OCI-LY7 (cell line): Measurements from ENCODE around the gene DNAJC11. TPM values are rescaled to one million over a fixed set of nuclear protein-coding genes. Genes with fewer than 3 reads are reported as not detected.

ENCODE experiments used
- BruUV-seq: library from RNA; stranded (reverse); fragments of 400-500 nt; replicated peaks from 2 replicates; lab custom pipeline; 2021; lab: Mats Ljungman, UMichigan
- CTCF ChIA-PET: fragments of 300-600 bp; sonication (Branson Sonifier 250); formaldehyde crosslinking; loops from one replicate; lab custom pipeline; 2022; ENCODE audit warnings: antibody characterized with exemption; ENCODE audit not compliant: unreplicated experiment; lab: Charles Lee
- POLR2A ChIA-PET: fragments of 300-600 bp; sonication (Branson Sonifier 250); formaldehyde crosslinking; loops from one replicate; lab custom pipeline; 2022; ENCODE audit warnings: antibody characterized with exemption; lab: Charles Lee
- DNase-seq: peaks from one replicate; pipeline ENCODE4 v3.0.0-alpha.2; 2015; ENCODE audit warnings: low spot score
- H2AFZ ChIP-seq: fragments of 200-600 bp; sonication (generic), shearing (Covaris generic); 2 replicates; pipeline ENCODE4 v1.6.1; 2014; ENCODE audit warnings: mild to moderate bottlenecking, antibody characterized with exemption, low read length, moderate library complexity
- H3K27ac ChIP-seq: fragments of 200-600 bp; sonication (generic); 2 replicates; pipeline ENCODE4 v1.5.1; 2014; ENCODE audit warnings: mixed run types, low read depth, mild to moderate bottlenecking, moderate library complexity, low read length, inconsistent platforms; ENCODE audit not compliant: poor library complexity, severe bottlenecking
- H3K36me3 ChIP-seq: fragments of 200-600 bp; sonication (generic); 2 replicates; pipeline ENCODE4 v1.6.1; 2014; ENCODE audit warnings: mild to moderate bottlenecking, antibody characterized with exemption, low read length, moderate library complexity, mixed read lengths; ENCODE audit not compliant: insufficient read depth
- H3K4me1 ChIP-seq: fragments of 200-600 bp; sonication (generic); 2 replicates; pipeline ENCODE4 v1.5.1; 2014; ENCODE audit warnings: mild to moderate bottlenecking, low read length; ENCODE audit not compliant: insufficient read depth, poor library complexity, severe bottlenecking
- H3K4me2 ChIP-seq: fragments of 200-600 bp; sonication (generic); 2 replicates; pipeline ENCODE4 v1.6.1; 2014; ENCODE audit warnings: mild to moderate bottlenecking, low read length
- H3K4me3 ChIP-seq: fragments of 200-600 bp; sonication (generic); 2 replicates; pipeline ENCODE4 v1.5.1; 2014; ENCODE audit warnings: mild to moderate bottlenecking, low read depth, low read length; ENCODE audit not compliant: poor library complexity, severe bottlenecking
- H3K79me2 ChIP-seq: fragments of 200-600 bp; sonication (generic); 2 replicates; pipeline ENCODE4 v1.6.1; 2016; ENCODE audit warnings: low read depth, mild to moderate bottlenecking, low read length, moderate library complexity, mixed read lengths; ENCODE audit not compliant: insufficient read depth
- H3K9me2 ChIP-seq: fragments of 200-600 bp; sonication (generic); 2 replicates; pipeline ENCODE4 v1.6.1; 2016; ENCODE audit warnings: mild to moderate bottlenecking, low read length, mixed read lengths; ENCODE audit not compliant: insufficient read depth
- H3K9me3 ChIP-seq: fragments of 200-600 bp; sonication (generic); 2 replicates; pipeline ENCODE4 v1.6.1; 2014; ENCODE audit warnings: mild to moderate bottlenecking, mixed run types, low read length, mixed read lengths
- H4K20me1 ChIP-seq: fragments of 200-600 bp; sonication (generic); 2 replicates; pipeline ENCODE4 v1.6.1; 2014; ENCODE audit warnings: mild to moderate bottlenecking, antibody characterized with exemption, low read length, moderate library complexity, mixed read lengths; ENCODE audit not compliant: insufficient read depth
- EZH2phosphoT487 ChIP-seq: fragments of 200-600 bp; sonication (generic); IDR thresholded peaks from 2 replicates; pipeline ENCODE4 v1.6.1; 2018; ENCODE audit warnings: low read depth, borderline replicate concordance, mild to moderate bottlenecking, mixed run types, antibody characterized with exemption, low read length, moderate library complexity, mixed read lengths
- intact Hi-C: fragments of 100-400 bp; cut with micrococcal nuclease; formaldehyde crosslinking; loops from one replicate; pipeline ENCODE4 v1.10.0; 2022; ENCODE audit not compliant: unreplicated experiment
- total RNA-seq, 2 experiments: library from RNA; depleted of rRNA in 1 of 2; stranded (reverse); fragments of >200 nt in 1 of 2; shearing (Covaris generic) in 1 of 2; gene quantifications; 2 replicates each; pipeline ENCODE4 v1.2.3, GENCODE V29; 2014 to 2022
- TF ChIP-seq, protein P1 (sequence below): fragments of 200-600 bp; sonication (generic); conservative IDR thresholded peaks from 2 replicates; pipeline ENCODE4 v1.5.1; 2014; ENCODE audit warnings: mild to moderate bottlenecking, antibody characterized with exemption, low read length, moderate library complexity, mixed read lengths

The DNAJC11 gene
- total RNA-seq, 2 experiments from 2014 or later: 31.0 to 65.6 TPM

DNA sequence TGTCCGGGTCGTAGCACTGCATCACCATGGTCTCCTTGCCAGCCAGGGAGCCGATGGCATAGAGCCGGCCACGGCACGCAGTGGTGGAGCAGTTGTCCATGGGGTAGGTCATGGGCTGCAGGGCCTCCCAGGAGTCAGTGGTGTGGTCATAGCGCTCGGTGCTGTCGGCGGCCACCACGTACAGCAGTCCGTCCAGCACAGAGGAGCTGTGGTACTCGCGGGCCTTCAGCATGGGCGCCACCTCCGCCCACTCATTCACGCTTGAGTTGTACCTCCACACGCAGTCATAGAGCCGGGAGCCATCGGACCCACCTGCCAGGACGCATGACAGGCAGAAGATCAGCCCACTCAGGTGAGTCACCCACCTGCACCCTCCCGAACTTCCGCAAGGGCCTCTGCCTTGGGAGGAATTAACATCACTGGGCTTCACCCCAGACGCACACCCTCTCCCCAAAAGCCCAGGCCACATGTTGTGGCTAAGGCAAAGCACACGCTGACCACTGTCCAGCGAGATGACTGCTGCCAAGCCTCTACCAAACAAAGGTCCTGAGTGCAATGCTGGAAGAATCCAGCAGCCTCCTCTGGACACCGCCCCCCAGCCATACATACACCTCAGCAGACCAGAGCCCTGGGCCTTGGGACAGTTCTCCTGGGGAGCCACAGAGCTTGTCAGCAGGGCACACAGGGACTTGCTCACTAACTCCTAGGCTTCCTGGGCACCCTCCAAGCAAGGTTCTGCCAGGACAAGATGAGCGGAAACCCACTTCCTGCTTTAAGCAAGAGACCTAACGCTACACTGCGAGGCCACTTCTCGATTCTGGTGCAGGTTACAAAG is 102.3 kb downstream of the DNAJC11 start:
- BruUV-seq: no TSS peak
- Histone ChIP-seq H3K79me2 (no peaks in the 10 kb centered on the region), H3K4me2 (peak overlapping the region; percentile 82), H3K4me3 (peak overlapping the region; percentile 46), H2AFZ (no peak overlapping the region), H3K36me3 (peaks cover 22% of the 10 kb centered on the region; the same call in 1 of the 2 replicates), H3K27ac (no peak overlapping the region), H3K4me1 (peaks cover 35% of the 10 kb centered on the region), H3K9me3 (no peaks in the 10 kb centered on the region), H4K20me1 (no peaks in the 10 kb centered on the region), H3K9me2 (no peaks in the 10 kb centered on the region)
- ChIA-PET CTCF (interaction anchor here (1.5 kb wide), 1 partner anchor 19 kb away, joined by 4 read pairs; no protein-coding TSS in a partner anchor), POLR2A (interaction anchor here (0.5 to 1.4 kb wide), 3 partner anchors 10 to 368 kb away, joined by 3 to 4 read pairs (median 3); no protein-coding TSS in a partner anchor)
- intact Hi-C loops: no loop called here
- DNase-seq: peak; percentile 61
- TF ChIP-seq EZH2phosphoT487: no peak
- TF ChIP-seq, protein P1, sequence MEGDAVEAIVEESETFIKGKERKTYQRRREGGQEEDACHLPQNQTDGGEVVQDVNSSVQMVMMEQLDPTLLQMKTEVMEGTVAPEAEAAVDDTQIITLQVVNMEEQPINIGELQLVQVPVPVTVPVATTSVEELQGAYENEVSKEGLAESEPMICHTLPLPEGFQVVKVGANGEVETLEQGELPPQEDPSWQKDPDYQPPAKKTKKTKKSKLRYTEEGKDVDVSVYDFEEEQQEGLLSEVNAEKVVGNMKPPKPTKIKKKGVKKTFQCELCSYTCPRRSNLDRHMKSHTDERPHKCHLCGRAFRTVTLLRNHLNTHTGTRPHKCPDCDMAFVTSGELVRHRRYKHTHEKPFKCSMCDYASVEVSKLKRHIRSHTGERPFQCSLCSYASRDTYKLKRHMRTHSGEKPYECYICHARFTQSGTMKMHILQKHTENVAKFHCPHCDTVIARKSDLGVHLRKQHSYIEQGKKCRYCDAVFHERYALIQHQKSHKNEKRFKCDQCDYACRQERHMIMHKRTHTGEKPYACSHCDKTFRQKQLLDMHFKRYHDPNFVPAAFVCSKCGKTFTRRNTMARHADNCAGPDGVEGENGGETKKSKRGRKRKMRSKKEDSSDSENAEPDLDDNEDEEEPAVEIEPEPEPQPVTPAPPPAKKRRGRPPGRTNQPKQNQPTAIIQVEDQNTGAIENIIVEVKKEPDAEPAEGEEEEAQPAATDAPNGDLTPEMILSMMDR: no peak

DNA sequence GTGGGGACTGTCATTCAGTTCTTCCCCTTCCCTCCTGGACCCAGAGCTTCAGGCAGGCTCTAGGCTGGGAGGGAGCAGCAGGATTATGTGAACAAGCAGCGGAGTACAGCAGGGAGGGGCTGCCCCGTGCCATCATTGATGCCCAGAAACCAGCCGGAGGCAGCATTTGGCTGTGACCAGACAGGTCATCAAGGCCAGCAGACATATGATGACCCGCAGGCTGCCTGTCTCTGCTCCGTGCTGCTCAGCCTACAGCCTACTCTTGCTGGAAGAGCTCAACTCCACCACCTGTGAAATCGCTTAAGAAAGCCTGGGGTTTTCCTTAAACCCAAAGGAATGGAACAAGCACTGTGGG is 103.9 kb downstream of the DNAJC11 start:
- H3K36me3 ChIP-seq: peaks cover 36% of the 10 kb centered on the region; the same call in 1 of the 2 replicates
- no peak for DNase-seq
- TF ChIP-seq, protein P1: no peak
- TF ChIP-seq EZH2phosphoT487: no peak
- H3K4me3 ChIP-seq: no peak overlapping the region
- BruUV-seq: no TSS peak
- H2AFZ ChIP-seq: no peak overlapping the region
- H3K9me3 ChIP-seq: no peaks in the 10 kb centered on the region
- intact Hi-C loops: no loop called here
- H3K4me2 ChIP-seq: no peak overlapping the region
- H3K9me2 ChIP-seq: no peaks in the 10 kb centered on the region
- H3K4me1 ChIP-seq: peaks cover 28% of the 10 kb centered on the region
- H3K79me2 ChIP-seq: no peaks in the 10 kb centered on the region
- no peak overlapping the region for H3K27ac ChIP-seq
- POLR2A ChIA-PET: no interaction called here
- CTCF ChIA-PET: no interaction called here
- no peaks in the 10 kb centered on the region for H4K20me1 ChIP-seq
